Endothelial cell (in vitro differentiated cells): ENCODE data around the gene LRFN2. TPM values are rescaled to one million over a fixed set of nuclear protein-coding genes. Genes with fewer than 3 reads are reported as not detected.

ENCODE experiments used
- DNase-seq: peaks from one replicate; pipeline ENCODE4 v3.0.0; 2021; ENCODE audit warnings: low spot score
- H3K27ac Mint-ChIP-seq: one replicate; pipeline ENCODE4 v1.8.0; 2021; ENCODE audit warnings: mixed read lengths, inconsistent platforms; ENCODE audit not compliant: unreplicated experiment
- H3K27me3 Mint-ChIP-seq: one replicate; pipeline ENCODE4 v1.8.0; 2021; ENCODE audit warnings: mild to moderate bottlenecking, moderate library complexity, mixed read lengths, inconsistent platforms; ENCODE audit not compliant: unreplicated experiment
- H3K36me3 Mint-ChIP-seq: one replicate; pipeline ENCODE4 v1.8.0; 2021; ENCODE audit warnings: mild to moderate bottlenecking, low read depth, mixed read lengths, inconsistent platforms; ENCODE audit not compliant: unreplicated experiment
- H3K4me1 Mint-ChIP-seq: one replicate; pipeline ENCODE4 v1.8.0; 2021; ENCODE audit warnings: mild to moderate bottlenecking, mixed read lengths, inconsistent platforms; ENCODE audit not compliant: unreplicated experiment
- H3K4me3 Mint-ChIP-seq: one replicate; pipeline ENCODE4 v1.8.0; 2021; ENCODE audit warnings: mild to moderate bottlenecking, mixed read lengths, inconsistent platforms; ENCODE audit not compliant: unreplicated experiment
- H3K9me3 Mint-ChIP-seq: one replicate; pipeline ENCODE4 v1.8.0; 2021; ENCODE audit warnings: mixed read lengths, inconsistent platforms; ENCODE audit not compliant: unreplicated experiment
- total RNA-seq: library from RNA; stranded (reverse); fragmentation: NEBNext Ultra II Directional; extraction: Animal tissue kit (Norgen Biotek cat#: 25700); gene quantifications from one replicate; pipeline ENCODE4 v1.2.1, GENCODE V29; 2021; ENCODE audit not compliant: unreplicated experiment
- TF ChIP-seq, protein P1 (sequence below): fragments of 200-600 bp; sonication (generic); IDR thresholded peaks from one replicate; pipeline ENCODE4 v1.5.0; 2021; ENCODE audit warnings: antibody characterized with exemption; ENCODE audit not compliant: unreplicated experiment

The LRFN2 gene
- total RNA-seq, 1 donor from 2014 or later = 0.59 TPM

- Mint-ChIP-seq H3K27me3 (no peaks in the 10 kb centered on the region), H3K4me1 (peaks cover 3% of the 10 kb centered on the region), H3K9me3 (no peaks in the 10 kb centered on the region), H3K4me3 (no peak overlapping the region), H3K36me3 (no peaks in the 10 kb centered on the region), H3K27ac (no peak overlapping the region)
- DNase-seq = no peak
- TF ChIP-seq, protein P1, sequence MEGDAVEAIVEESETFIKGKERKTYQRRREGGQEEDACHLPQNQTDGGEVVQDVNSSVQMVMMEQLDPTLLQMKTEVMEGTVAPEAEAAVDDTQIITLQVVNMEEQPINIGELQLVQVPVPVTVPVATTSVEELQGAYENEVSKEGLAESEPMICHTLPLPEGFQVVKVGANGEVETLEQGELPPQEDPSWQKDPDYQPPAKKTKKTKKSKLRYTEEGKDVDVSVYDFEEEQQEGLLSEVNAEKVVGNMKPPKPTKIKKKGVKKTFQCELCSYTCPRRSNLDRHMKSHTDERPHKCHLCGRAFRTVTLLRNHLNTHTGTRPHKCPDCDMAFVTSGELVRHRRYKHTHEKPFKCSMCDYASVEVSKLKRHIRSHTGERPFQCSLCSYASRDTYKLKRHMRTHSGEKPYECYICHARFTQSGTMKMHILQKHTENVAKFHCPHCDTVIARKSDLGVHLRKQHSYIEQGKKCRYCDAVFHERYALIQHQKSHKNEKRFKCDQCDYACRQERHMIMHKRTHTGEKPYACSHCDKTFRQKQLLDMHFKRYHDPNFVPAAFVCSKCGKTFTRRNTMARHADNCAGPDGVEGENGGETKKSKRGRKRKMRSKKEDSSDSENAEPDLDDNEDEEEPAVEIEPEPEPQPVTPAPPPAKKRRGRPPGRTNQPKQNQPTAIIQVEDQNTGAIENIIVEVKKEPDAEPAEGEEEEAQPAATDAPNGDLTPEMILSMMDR = no peak
These were observed 199.3 kb downstream of the LRFN2 start for GRCh38 chr6:40387871-40388264.

DNA sequence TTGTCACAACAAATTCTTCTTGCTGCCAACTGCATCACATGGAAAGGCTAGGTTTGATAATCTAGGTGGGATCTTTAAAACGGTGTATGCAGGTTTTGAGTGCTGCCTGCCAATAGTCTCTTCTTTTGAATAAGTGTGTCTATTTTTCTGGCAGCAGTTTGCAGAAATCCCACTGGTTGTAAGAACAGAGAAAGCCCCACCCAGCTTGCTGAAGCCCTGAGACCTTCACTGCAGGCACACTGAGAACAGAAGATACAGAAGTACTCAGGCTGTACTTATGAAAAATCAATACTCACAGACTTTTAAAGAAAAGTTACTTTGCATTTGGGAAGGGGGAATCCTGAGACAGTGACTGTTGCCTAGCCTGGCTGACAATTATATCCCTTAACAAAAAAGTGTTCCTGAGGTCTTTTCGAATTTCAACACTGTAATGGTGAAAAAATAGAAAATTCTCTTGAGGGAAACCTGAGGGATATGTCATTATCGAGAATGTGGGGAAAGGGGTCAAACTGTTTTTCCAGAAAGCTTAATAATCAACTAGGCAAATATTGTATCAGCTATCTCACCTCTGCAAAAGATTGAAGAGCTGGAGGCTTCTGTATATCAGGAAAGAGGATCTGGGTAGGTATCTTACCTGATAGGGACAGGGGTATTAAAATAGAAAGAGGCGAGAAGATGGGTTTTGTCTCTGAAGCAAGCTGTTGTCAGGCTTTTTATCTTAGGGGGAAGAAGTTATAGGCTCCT is 199.9 kb downstream of the LRFN2 start:
- no peaks in the 10 kb centered on the region for H3K27me3 Mint-ChIP-seq
- TF ChIP-seq, protein P1 = no peak
- no peak overlapping the region for H3K27ac Mint-ChIP-seq
- no peaks in the 10 kb centered on the region for H3K36me3 Mint-ChIP-seq
- DNase-seq = no peak
- H3K9me3 Mint-ChIP-seq = no peaks in the 10 kb centered on the region
- peaks cover 7% of the 10 kb centered on the region for H3K4me1 Mint-ChIP-seq
- H3K4me3 Mint-ChIP-seq = no peak overlapping the region

DNA sequence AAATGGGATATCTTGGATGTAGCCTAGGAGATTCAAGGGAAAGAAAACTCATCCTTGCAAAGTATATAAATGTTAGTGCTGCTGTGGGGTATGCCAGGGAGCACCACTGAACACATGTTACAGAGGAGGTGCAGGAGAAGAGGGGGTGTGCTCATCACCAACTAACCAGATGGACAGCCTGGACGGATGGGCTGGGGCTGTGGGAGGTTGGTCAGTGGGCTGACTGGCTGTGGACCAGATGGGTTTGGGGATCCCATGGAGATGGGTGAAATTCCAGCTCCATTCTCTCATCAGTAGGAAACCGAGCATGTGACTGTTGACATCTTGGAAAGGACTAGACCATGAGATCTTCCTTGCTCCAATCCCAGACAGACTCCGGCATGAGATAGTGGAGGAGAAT is 201.0 kb downstream of the LRFN2 start:
- Mint-ChIP-seq H3K27me3 (peaks cover 3% of the 10 kb centered on the region), H3K4me1 (peaks cover 16% of the 10 kb centered on the region), H3K36me3 (no peaks in the 10 kb centered on the region), H3K27ac (no peak overlapping the region), H3K4me3 (no peak overlapping the region), H3K9me3 (no peaks in the 10 kb centered on the region)
- TF ChIP-seq, protein P1 = no peak
- no peak for DNase-seq

DNA sequence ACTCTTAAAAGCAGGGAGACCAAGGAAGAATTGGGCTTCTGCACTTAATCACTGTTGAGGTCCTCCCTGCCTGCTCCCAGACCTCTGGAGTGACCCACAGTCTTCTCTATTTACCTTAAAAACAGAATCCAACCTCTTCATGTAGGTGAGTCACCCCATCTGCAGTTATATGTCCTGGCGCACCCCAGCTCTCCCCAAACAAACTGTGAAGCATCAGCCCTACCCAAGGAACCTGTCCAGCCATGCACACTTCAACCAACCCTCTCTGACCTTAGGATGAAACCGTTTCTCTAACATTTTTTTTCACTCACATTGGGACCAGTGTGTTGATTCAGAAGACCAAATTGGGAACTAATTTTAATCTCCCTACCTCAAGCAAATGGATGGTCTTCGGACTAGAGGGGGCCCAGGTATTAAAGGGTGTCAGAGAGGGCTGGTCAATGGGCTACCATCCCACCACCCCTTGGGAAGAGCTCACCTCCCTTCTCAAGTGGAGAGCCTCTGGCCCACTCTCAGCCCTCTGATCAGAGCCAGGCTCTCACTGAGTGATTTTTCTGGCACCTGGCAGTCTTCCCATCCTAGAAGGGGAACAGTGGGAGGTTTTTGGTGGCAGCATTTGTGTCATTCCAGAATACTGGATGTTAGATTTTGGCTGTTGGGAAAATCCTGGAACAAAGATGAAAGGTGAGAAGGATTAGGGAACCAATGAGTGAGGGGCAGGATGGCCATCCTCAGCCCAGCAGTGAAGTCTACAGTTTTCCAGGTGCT is 203.6 kb downstream of the LRFN2 start:
- Mint-ChIP-seq H3K27me3 (peaks cover 3% of the 10 kb centered on the region), H3K36me3 (no peaks in the 10 kb centered on the region), H3K9me3 (no peaks in the 10 kb centered on the region), H3K4me3 (no peak overlapping the region), H3K4me1 (peaks cover 26% of the 10 kb centered on the region), H3K27ac (no peak overlapping the region)
- TF ChIP-seq, protein P1 = no peak
- DNase-seq = no peak

GRCh38 chr6:40380271-40380670 is 206.9 kb downstream of the LRFN2 start:
- no peak overlapping the region for H3K4me3 Mint-ChIP-seq

More at GRCh38 chr6:40380271-40380670, 206.9 kb downstream of the LRFN2 start:
- Mint-ChIP-seq H3K27ac (no peak overlapping the region), H3K36me3 (no peaks in the 10 kb centered on the region), H3K27me3 (peaks cover 3% of the 10 kb centered on the region), H3K4me1 (peaks cover 23% of the 10 kb centered on the region), H3K9me3 (no peaks in the 10 kb centered on the region)
- no peak for DNase-seq
- TF ChIP-seq, protein P1 = no peak
